ENCODE results near the gene TRPC4.

Gene TRPC4

GRCh38 chr13:37663724-37664123 lies 205.8 kb downstream of the TRPC4 start:
- Histone ChIP-seq H3K36me3 (no peaks in the 10 kb centered on the region), H3K4me3 (ENCODE audit: low read depth in 1 of 2, low read length in 1 of 2) (no peak overlapping the region), H3K4me1 (ENCODE audit: control insufficient read depth in 1 of 2, insufficient read depth in 1 of 2, low read depth in 1 of 2, low read length in 1 of 2) (no peaks in the 10 kb centered on the region), H3K27ac (no peak overlapping the region), H3K27me3 (no peaks in the 10 kb centered on the region), H3K9me3 (no peaks in the 10 kb centered on the region)
- TF ChIP-seq CTCF (IDR thresholded peaks at IDR 0.05): no peak

- Histone ChIP-seq H3K4me1 (ENCODE audit: control insufficient read depth in 1 of 2, insufficient read depth in 1 of 2, low read depth in 1 of 2, low read length in 1 of 2) (no peaks in the 10 kb centered on the region), H3K9me3 (no peaks in the 10 kb centered on the region), H3K27ac (no peak overlapping the region), H3K27me3 (no peaks in the 10 kb centered on the region), H3K36me3 (no peaks in the 10 kb centered on the region), H3K4me3 (ENCODE audit: low read depth in 1 of 2, low read length in 1 of 2) (no peak overlapping the region)
- TF ChIP-seq CTCF (IDR thresholded peaks at IDR 0.05): no peak
These were observed 206.9 kb downstream of the TRPC4 start for GRCh38 chr13:37662624-37663023.

GRCh38 chr13:37657956-37658355 lies 211.6 kb downstream of the TRPC4 start:
- no peak overlapping the region for H3K27ac ChIP-seq
- H3K4me3 ChIP-seq (ENCODE audit: low read depth in 1 of 2, low read length in 1 of 2): no peak overlapping the region
- no peaks in the 10 kb centered on the region for H3K9me3 ChIP-seq
- H3K36me3 ChIP-seq: no peaks in the 10 kb centered on the region
- TF ChIP-seq CTCF (IDR thresholded peaks at IDR 0.05): no peak
- H3K4me1 ChIP-seq (ENCODE audit: control insufficient read depth in 1 of 2, insufficient read depth in 1 of 2, low read depth in 1 of 2, low read length in 1 of 2): no peaks in the 10 kb centered on the region
- no peaks in the 10 kb centered on the region for H3K27me3 ChIP-seq

GRCh38 chr13:37657134-37657533 lies 212.4 kb downstream of the TRPC4 start:
- H3K27ac ChIP-seq: no peak overlapping the region
- no peaks in the 10 kb centered on the region for H3K4me1 ChIP-seq (ENCODE audit: control insufficient read depth in 1 of 2, insufficient read depth in 1 of 2, low read depth in 1 of 2, low read length in 1 of 2)
- no peaks in the 10 kb centered on the region for H3K9me3 ChIP-seq
- no peak for TF ChIP-seq CTCF (IDR thresholded peaks at IDR 0.05)
- H3K27me3 ChIP-seq: no peaks in the 10 kb centered on the region
- H3K36me3 ChIP-seq: no peaks in the 10 kb centered on the region
- H3K4me3 ChIP-seq (ENCODE audit: low read depth in 1 of 2, low read length in 1 of 2): no peak overlapping the region

- Histone ChIP-seq H3K4me1 (ENCODE audit: control insufficient read depth in 1 of 2, insufficient read depth in 1 of 2, low read depth in 1 of 2, low read length in 1 of 2) (no peaks in the 10 kb centered on the region), H3K36me3 (no peaks in the 10 kb centered on the region), H3K9me3 (no peaks in the 10 kb centered on the region), H3K27me3 (no peaks in the 10 kb centered on the region), H3K4me3 (ENCODE audit: low read depth in 1 of 2, low read length in 1 of 2) (no peak overlapping the region), H3K27ac (no peak overlapping the region)
- TF ChIP-seq CTCF (IDR thresholded peaks at IDR 0.05): no peak
These were observed 213.2 kb downstream of the TRPC4 start for GRCh38 chr13:37656247-37656940.
